ENCODE measurements around the gene COL20A1. TPM values are rescaled to one million over a fixed set of nuclear protein-coding genes. Genes with fewer than 3 reads are reported as not detected.

Gene COL20A1
- total and polyA plus RNA-seq, 2 donors (not counting 1 experiment from before 2014, with no cell fraction given), result not detected

DNA sequence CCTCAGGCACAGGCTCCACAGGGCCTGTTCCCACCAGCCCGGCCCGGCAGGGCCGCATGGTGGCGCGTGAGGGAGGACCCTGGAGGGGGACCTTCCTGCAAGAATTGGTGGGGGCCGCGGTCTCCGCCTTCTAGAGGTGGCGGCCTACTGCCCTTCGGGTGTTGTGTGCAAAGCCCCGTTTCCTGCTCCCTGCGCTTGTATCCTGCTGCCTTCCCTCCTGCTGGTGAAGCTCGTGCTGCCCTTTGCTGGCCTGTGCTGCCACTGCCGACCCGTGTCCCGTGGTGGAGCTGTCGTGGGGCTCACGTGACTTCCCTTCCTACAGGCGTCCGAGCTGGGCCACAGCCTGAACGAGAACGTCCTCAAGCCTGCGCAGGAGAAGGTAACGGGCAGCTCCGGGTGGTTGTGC, 8.4 kb upstream of the COL20A1 start:
- Mint-ChIP-seq H3K9me3 (ENCODE audit: insufficient read depth) (no peaks in the 10 kb centered on the region), H3K4me3 (peak overlapping the region; percentile 67), H3K4me1 (peaks cover 1% of the 10 kb centered on the region), H3K27ac (no peak overlapping the region), H3K27me3 (no peaks in the 10 kb centered on the region)
- ChIA-PET CTCF (no interaction called here), POLR2A (no interaction called here)
- Histone ChIP-seq H3K4me2 (replicated peaks; ENCODE audit: low read depth, low read length, poor library complexity, severe bottlenecking) (peak overlapping the region; percentile 47), H3K4me3 (ENCODE audit: control extremely low read depth in 1 of 5, extremely low read depth in 1 of 5, insufficient read depth in 1 of 5, low read depth in 2 of 5, low read length in 4 of 5) (peak overlapping the region in 2 of 5 experiments; percentile 3 to 32), H2AFZ (ENCODE audit: insufficient read depth, low read depth, low read length, poor library complexity, severe bottlenecking) (no peak overlapping the region), H3K9me3 (ENCODE audit: control extremely low read depth in 1 of 3, control insufficient read depth in 2 of 3, insufficient read depth in 1 of 3, low read length in 2 of 3) (no peaks in the 10 kb centered on the region), H3K9ac (ENCODE audit: low read length) (no peak overlapping the region), H3K27me3 (replicated peaks in 1 of 4; ENCODE audit: control extremely low read depth in 1 of 4, control insufficient read depth in 3 of 4, insufficient read depth in 4 of 4, low read length in 3 of 4) (no peaks in the 10 kb centered on the region), H3K36me3 (replicated peaks in 1 of 2; ENCODE audit: control extremely low read depth in 1 of 2, control insufficient read depth in 1 of 2, extremely low read depth in 1 of 2, insufficient read depth in 2 of 2, low read length in 1 of 2) (peaks cover 0 to 25% of the 10 kb centered on the region in 2 experiments), H3K27ac (ENCODE audit: low read length in 2 of 2) (no peak overlapping the region), H4K20me1 (ENCODE audit: control insufficient read depth, insufficient read depth, low read length, poor library complexity, severe bottlenecking) (no peaks in the 10 kb centered on the region), H3K79me2 (ENCODE audit: control insufficient read depth, insufficient read depth, low read length) (no peaks in the 10 kb centered on the region), H3K4me1 (ENCODE audit: control insufficient read depth in 2 of 2, insufficient read depth in 2 of 2, low read length in 2 of 2) (no peaks in the 10 kb centered on the region)
- intact Hi-C loops (cut with micrococcal nuclease), result no loop called here
- TF ChIP-seq, protein P1, sequence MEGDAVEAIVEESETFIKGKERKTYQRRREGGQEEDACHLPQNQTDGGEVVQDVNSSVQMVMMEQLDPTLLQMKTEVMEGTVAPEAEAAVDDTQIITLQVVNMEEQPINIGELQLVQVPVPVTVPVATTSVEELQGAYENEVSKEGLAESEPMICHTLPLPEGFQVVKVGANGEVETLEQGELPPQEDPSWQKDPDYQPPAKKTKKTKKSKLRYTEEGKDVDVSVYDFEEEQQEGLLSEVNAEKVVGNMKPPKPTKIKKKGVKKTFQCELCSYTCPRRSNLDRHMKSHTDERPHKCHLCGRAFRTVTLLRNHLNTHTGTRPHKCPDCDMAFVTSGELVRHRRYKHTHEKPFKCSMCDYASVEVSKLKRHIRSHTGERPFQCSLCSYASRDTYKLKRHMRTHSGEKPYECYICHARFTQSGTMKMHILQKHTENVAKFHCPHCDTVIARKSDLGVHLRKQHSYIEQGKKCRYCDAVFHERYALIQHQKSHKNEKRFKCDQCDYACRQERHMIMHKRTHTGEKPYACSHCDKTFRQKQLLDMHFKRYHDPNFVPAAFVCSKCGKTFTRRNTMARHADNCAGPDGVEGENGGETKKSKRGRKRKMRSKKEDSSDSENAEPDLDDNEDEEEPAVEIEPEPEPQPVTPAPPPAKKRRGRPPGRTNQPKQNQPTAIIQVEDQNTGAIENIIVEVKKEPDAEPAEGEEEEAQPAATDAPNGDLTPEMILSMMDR (IDR thresholded peaks at IDR 0.05), result no peak
- no peak for TF ChIP-seq EZH2 (IDR thresholded peaks at IDR 0.05; ENCODE audit: borderline replicate concordance, insufficient read depth, low read depth, low read length, poor library complexity, severe bottlenecking)
- ATAC-seq (ENCODE audit: low read depth) (no peak), DNase-seq (no peak)
- WGBS (ENCODE audit: insufficient coverage), result 87% methylated on average over 23 of the region's 25 CpGs

DNA sequence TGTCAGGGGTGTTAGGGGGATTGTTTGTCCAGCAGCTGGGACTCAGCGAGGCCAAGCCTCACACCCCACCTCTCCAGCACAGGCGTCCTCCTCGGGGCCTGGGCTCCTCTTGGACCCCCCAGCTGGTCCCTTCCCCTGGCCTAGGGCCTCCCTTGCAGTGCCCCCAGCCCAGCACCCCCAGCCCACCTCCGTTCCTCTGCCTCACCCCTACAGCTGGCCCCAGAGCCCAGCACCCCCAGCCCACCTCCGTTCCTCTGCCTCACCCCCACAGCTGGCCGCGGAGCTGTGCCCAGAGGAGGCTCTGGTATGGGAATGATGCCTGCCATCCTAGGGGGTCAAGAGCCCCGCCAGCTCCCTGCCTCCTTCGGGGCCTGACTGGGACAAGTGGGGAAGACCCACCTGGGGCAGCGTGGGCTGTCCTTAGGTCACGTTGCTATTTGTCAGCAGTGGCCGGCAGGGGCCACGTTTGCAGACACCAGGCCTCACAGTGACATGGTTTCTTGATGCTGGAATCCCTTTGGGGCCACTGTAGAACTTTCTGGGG, 7.9 kb upstream of the COL20A1 start:
- no peaks in the 10 kb centered on the region for H3K4me1 ChIP-seq (ENCODE audit: control insufficient read depth in 2 of 2, insufficient read depth in 2 of 2, low read length in 2 of 2)
- no peaks in the 10 kb centered on the region for H3K27me3 ChIP-seq (replicated peaks in 1 of 4; ENCODE audit: control extremely low read depth in 1 of 4, control insufficient read depth in 3 of 4, insufficient read depth in 4 of 4, low read length in 3 of 4)
- Mint-ChIP-seq H3K27me3 (no peaks in the 10 kb centered on the region), H3K4me1 (peaks cover 1% of the 10 kb centered on the region), H3K4me3 (no peak overlapping the region), H3K27ac (no peak overlapping the region), H3K9me3 (ENCODE audit: insufficient read depth) (no peaks in the 10 kb centered on the region)
- H2AFZ ChIP-seq (ENCODE audit: insufficient read depth, low read depth, low read length, poor library complexity, severe bottlenecking), result no peak overlapping the region
- intact Hi-C loops (cut with micrococcal nuclease), result no loop called here
- TF ChIP-seq, protein P1 (IDR thresholded peaks at IDR 0.05), result no peak
- no peak for TF ChIP-seq EZH2 (IDR thresholded peaks at IDR 0.05; ENCODE audit: borderline replicate concordance, insufficient read depth, low read depth, low read length, poor library complexity, severe bottlenecking)
- no peak overlapping the region for H3K9ac ChIP-seq (ENCODE audit: low read length)
- ATAC-seq (ENCODE audit: low read depth), result no peak
- H3K27ac ChIP-seq (ENCODE audit: low read length in 2 of 2), result no peak overlapping the region
- H4K20me1 ChIP-seq (ENCODE audit: control insufficient read depth, insufficient read depth, low read length, poor library complexity, severe bottlenecking), result no peaks in the 10 kb centered on the region
- no peaks in the 10 kb centered on the region for H3K79me2 ChIP-seq (ENCODE audit: control insufficient read depth, insufficient read depth, low read length)
- POLR2A ChIA-PET, result no interaction called here
- H3K9me3 ChIP-seq (ENCODE audit: control extremely low read depth in 1 of 3, control insufficient read depth in 2 of 3, insufficient read depth in 1 of 3, low read length in 2 of 3), result no peaks in the 10 kb centered on the region
- no peak overlapping the region for H3K4me3 ChIP-seq (ENCODE audit: control extremely low read depth in 1 of 5, extremely low read depth in 1 of 5, insufficient read depth in 1 of 5, low read depth in 2 of 5, low read length in 4 of 5)
- H3K4me2 ChIP-seq (replicated peaks; ENCODE audit: low read depth, low read length, poor library complexity, severe bottlenecking), result peak overlapping the region; percentile 47
- H3K36me3 ChIP-seq (replicated peaks in 1 of 2; ENCODE audit: control extremely low read depth in 1 of 2, control insufficient read depth in 1 of 2, extremely low read depth in 1 of 2, insufficient read depth in 2 of 2, low read length in 1 of 2), result peaks cover 0 to 20% of the 10 kb centered on the region in 2 experiments
- WGBS (ENCODE audit: insufficient coverage), result 96% methylated on average over 10 of the region's 13 CpGs
- CTCF ChIA-PET, result no interaction called here
- DNase-seq, result no peak

Data from B cell (primary cell).